ENCODE data around the gene RBM6.
A peak's percentile ranks its signal among the peaks of the same experiment; 100 is the strongest.

RBM6 gene

DNA sequence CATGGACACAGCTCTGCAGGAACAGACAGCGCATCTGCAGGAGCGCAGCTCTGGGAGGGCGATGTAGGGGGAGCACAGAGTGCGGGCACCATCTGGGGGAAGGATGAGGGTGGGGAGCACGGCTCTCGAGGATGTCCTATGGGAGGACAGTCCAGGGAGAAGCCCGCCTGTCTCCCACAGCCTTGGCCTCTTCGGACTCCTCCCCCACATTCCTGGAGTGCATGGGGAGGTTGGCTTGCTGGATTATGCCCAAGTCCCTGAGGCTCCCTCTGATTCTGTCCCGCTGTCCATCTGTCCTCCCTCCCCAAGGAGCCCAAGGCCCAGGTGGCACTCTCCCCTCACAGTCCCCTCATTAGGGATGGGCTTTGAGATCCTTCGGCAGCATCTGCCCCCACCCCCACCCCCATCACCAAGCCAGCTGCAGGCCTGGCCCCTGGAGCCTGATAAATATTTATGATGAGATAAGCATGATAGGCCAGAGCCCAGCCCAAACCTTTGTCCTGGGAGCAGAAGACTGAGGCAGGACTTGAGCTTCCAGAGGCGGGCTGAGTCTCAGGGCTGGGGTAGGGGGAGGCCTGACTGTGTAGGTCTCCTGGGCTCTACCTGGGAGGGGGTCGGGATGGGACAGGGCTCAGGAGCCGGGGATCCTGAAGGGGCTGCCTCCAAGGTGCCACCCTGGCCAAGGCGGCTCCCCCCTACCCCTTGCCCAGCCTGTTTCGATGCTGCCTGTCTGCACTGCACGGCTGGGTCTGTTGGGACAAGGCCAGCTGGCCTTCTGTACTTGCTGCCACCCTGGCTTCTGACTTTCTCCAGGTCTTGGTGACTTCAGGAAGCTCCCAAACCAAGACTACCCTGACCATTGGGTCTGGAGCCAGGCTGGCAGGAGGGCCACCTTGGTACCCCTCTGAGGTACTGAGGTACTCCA lies 186.6 kb downstream of the RBM6 start:
- DNase-seq (ENCODE audit: low read depth) = peak; percentile 71
